ENCODE measurements around the gene NRXN2. TPM values are rescaled to one million over a fixed set of nuclear protein-coding genes. Genes with fewer than 3 reads are reported as not detected.

The NRXN2 gene
- polyA plus RNA-seq, 4 donors, result 0.45 to 8.9 (median 2.7) TPM

- H3K4me1 ChIP-seq (ENCODE audit: control insufficient read depth in 3 of 3, insufficient read depth in 2 of 3, low read depth in 1 of 3, low read length in 2 of 3), result peaks cover 0 to 2% (median 0%) of the 10 kb centered on the region in 3 donors
- H3K9me3 ChIP-seq (ENCODE audit: control insufficient read depth in 2 of 2, insufficient read depth in 1 of 2, low read depth in 1 of 2, low read length in 1 of 2), result no peaks in the 10 kb centered on the region
- H3K4me3 ChIP-seq (ENCODE audit: low read depth in 1 of 3, low read length in 3 of 3), result no peak overlapping the region
- 42 to 51% (median 47%) methylated on average over 16 to 21 of the region's 21 CpGs for WGBS, 3 donors
- no peak overlapping the region for H3K27ac ChIP-seq (ENCODE audit: low read depth in 1 of 3, low read length in 2 of 3)
- H3K27me3 ChIP-seq (ENCODE audit: control insufficient read depth in 3 of 3, insufficient read depth in 3 of 3, low read length in 3 of 3), result peaks cover 21 to 87% (median 46%) of the 10 kb centered on the region in 3 donors
- DNase-seq (no peak), FAIRE-seq (no peak)
- H3K36me3 ChIP-seq (ENCODE audit: control insufficient read depth in 3 of 3, insufficient read depth in 2 of 3, low read depth in 1 of 3, low read length in 3 of 3), result no peaks in the 10 kb centered on the region
Measured at GRCh38 chr11:64716473-64717267, 6.3 kb downstream of the NRXN2 start.

- FAIRE-seq, result no peak
- 45 to 56% (median 51%) methylated on average over 13 of the region's 13 CpGs for WGBS, 3 donors
- no peaks in the 10 kb centered on the region for H3K36me3 ChIP-seq (ENCODE audit: control insufficient read depth in 3 of 3, insufficient read depth in 2 of 3, low read depth in 1 of 3, low read length in 3 of 3)
- H3K4me1 ChIP-seq (ENCODE audit: control insufficient read depth in 3 of 3, insufficient read depth in 2 of 3, low read depth in 1 of 3, low read length in 2 of 3), result peaks cover 0 to 2% (median 0%) of the 10 kb centered on the region in 3 donors
- DNase-seq, result no peak
- no peak overlapping the region for H3K27ac ChIP-seq (ENCODE audit: low read depth in 1 of 3, low read length in 2 of 3)
- H3K4me3 ChIP-seq (ENCODE audit: low read depth in 1 of 3, low read length in 3 of 3), result no peak overlapping the region
- H3K9me3 ChIP-seq (ENCODE audit: control insufficient read depth in 2 of 2, insufficient read depth in 1 of 2, low read depth in 1 of 2, low read length in 1 of 2), result no peaks in the 10 kb centered on the region
- H3K27me3 ChIP-seq (ENCODE audit: control insufficient read depth in 3 of 3, insufficient read depth in 3 of 3, low read length in 3 of 3), result peaks cover 19 to 87% (median 52%) of the 10 kb centered on the region in 3 donors
Measured at GRCh38 chr11:64715756-64716472, 7.1 kb downstream of the NRXN2 start.

GRCh38 chr11:64715110-64715509 lies 7.9 kb downstream of the NRXN2 start:
- no peaks in the 10 kb centered on the region for H3K9me3 ChIP-seq (ENCODE audit: control insufficient read depth in 2 of 2, insufficient read depth in 1 of 2, low read depth in 1 of 2, low read length in 1 of 2)
- peaks cover 0 to 2% (median 0%) of the 10 kb centered on the region in 3 donors for H3K4me1 ChIP-seq (ENCODE audit: control insufficient read depth in 3 of 3, insufficient read depth in 2 of 3, low read depth in 1 of 3, low read length in 2 of 3)
- H3K4me3 ChIP-seq (ENCODE audit: low read depth in 1 of 3, low read length in 3 of 3), result no peak overlapping the region
- no peaks in the 10 kb centered on the region for H3K36me3 ChIP-seq (ENCODE audit: control insufficient read depth in 3 of 3, insufficient read depth in 2 of 3, low read depth in 1 of 3, low read length in 3 of 3)
- FAIRE-seq (no peak), DNase-seq (no peak)
- no peak overlapping the region for H3K27ac ChIP-seq (ENCODE audit: low read depth in 1 of 3, low read length in 2 of 3)
- peaks cover 19 to 87% (median 56%) of the 10 kb centered on the region in 3 donors for H3K27me3 ChIP-seq (ENCODE audit: control insufficient read depth in 3 of 3, insufficient read depth in 3 of 3, low read length in 3 of 3)
- WGBS, 3 donors, result 22 to 47% (median 40%) methylated on average over 5 of the region's 5 CpGs

- FAIRE-seq, result no peak
- H3K4me3 ChIP-seq (ENCODE audit: low read depth in 1 of 3, low read length in 3 of 3), result no peak overlapping the region
- no peaks in the 10 kb centered on the region for H3K36me3 ChIP-seq (ENCODE audit: control insufficient read depth in 3 of 3, insufficient read depth in 2 of 3, low read depth in 1 of 3, low read length in 3 of 3)
- H3K9me3 ChIP-seq (ENCODE audit: control insufficient read depth in 2 of 2, insufficient read depth in 1 of 2, low read depth in 1 of 2, low read length in 1 of 2), result no peaks in the 10 kb centered on the region
- peaks cover 0 to 2% (median 0%) of the 10 kb centered on the region in 3 donors for H3K4me1 ChIP-seq (ENCODE audit: control insufficient read depth in 3 of 3, insufficient read depth in 2 of 3, low read depth in 1 of 3, low read length in 2 of 3)
- WGBS, 3 donors, result 44 to 56% (median 46%) methylated on average over 5 of the region's 5 CpGs
- no peak for DNase-seq
- peaks cover 19 to 88% (median 56%) of the 10 kb centered on the region in 3 donors for H3K27me3 ChIP-seq (ENCODE audit: control insufficient read depth in 3 of 3, insufficient read depth in 3 of 3, low read length in 3 of 3)
- no peak overlapping the region for H3K27ac ChIP-seq (ENCODE audit: low read depth in 1 of 3, low read length in 2 of 3)
Measured at GRCh38 chr11:64714666-64715065, 8.3 kb downstream of the NRXN2 start.

GRCh38 chr11:64713781-64714363 lies 9.1 kb downstream of the NRXN2 start:
- 5 to 8% (median 6%) methylated on average over 28 to 39 of the region's 39 CpGs for WGBS, 3 donors
- H3K27me3 ChIP-seq (ENCODE audit: control insufficient read depth in 3 of 3, insufficient read depth in 3 of 3, low read length in 3 of 3), result peaks cover 19 to 87% (median 57%) of the 10 kb centered on the region in 3 donors
- FAIRE-seq, result no peak

GRCh38 chr11:64713016-64713707 lies 9.8 kb downstream of the NRXN2 start:
- no peak for FAIRE-seq
- Histone ChIP-seq H3K4me3 (ENCODE audit: low read depth in 1 of 3, low read length in 3 of 3) (peak overlapping the region in 1 of 3 donors; percentile 24), H3K27ac (ENCODE audit: low read depth in 1 of 3, low read length in 2 of 3) (no peak overlapping the region), H3K27me3 (ENCODE audit: control insufficient read depth in 3 of 3, insufficient read depth in 3 of 3, low read length in 3 of 3) (peaks cover 19 to 85% (median 60%) of the 10 kb centered on the region in 3 donors), H3K4me1 (ENCODE audit: control insufficient read depth in 3 of 3, insufficient read depth in 2 of 3, low read depth in 1 of 3, low read length in 2 of 3) (peaks cover 0 to 2% (median 0%) of the 10 kb centered on the region in 3 donors), H3K36me3 (ENCODE audit: control insufficient read depth in 3 of 3, insufficient read depth in 2 of 3, low read depth in 1 of 3, low read length in 3 of 3) (no peaks in the 10 kb centered on the region), H3K9me3 (ENCODE audit: control insufficient read depth in 2 of 2, insufficient read depth in 1 of 2, low read depth in 1 of 2, low read length in 1 of 2) (no peaks in the 10 kb centered on the region)
- peak; percentile 15 to 81 for DNase-seq
- WGBS, 3 donors, result 3 to 6% (median 3%) methylated on average over 84 to 111 of the region's 111 CpGs

More at GRCh38 chr11:64713781-64714363, 9.1 kb downstream of the NRXN2 start:
- DNase-seq, result no peak
- no peaks in the 10 kb centered on the region for H3K36me3 ChIP-seq (ENCODE audit: control insufficient read depth in 3 of 3, insufficient read depth in 2 of 3, low read depth in 1 of 3, low read length in 3 of 3)
- peak overlapping the region in 1 of 3 donors; percentile 24 for H3K4me3 ChIP-seq (ENCODE audit: low read depth in 1 of 3, low read length in 3 of 3)
- no peak overlapping the region for H3K27ac ChIP-seq (ENCODE audit: low read depth in 1 of 3, low read length in 2 of 3)
- peaks cover 0 to 2% (median 0%) of the 10 kb centered on the region in 3 donors for H3K4me1 ChIP-seq (ENCODE audit: control insufficient read depth in 3 of 3, insufficient read depth in 2 of 3, low read depth in 1 of 3, low read length in 2 of 3)
- no peaks in the 10 kb centered on the region for H3K9me3 ChIP-seq (ENCODE audit: control insufficient read depth in 2 of 2, insufficient read depth in 1 of 2, low read depth in 1 of 2, low read length in 1 of 2)

GRCh38 chr11:64712430-64713015 lies 10.5 kb downstream of the NRXN2 start:
- peaks cover 19 to 82% (median 60%) of the 10 kb centered on the region in 3 donors for H3K27me3 ChIP-seq (ENCODE audit: control insufficient read depth in 3 of 3, insufficient read depth in 3 of 3, low read length in 3 of 3)
- H3K27ac ChIP-seq (ENCODE audit: low read depth in 1 of 3, low read length in 2 of 3), result no peak overlapping the region
- no peaks in the 10 kb centered on the region for H3K9me3 ChIP-seq (ENCODE audit: control insufficient read depth in 2 of 2, insufficient read depth in 1 of 2, low read depth in 1 of 2, low read length in 1 of 2)
- no peaks in the 10 kb centered on the region for H3K36me3 ChIP-seq (ENCODE audit: control insufficient read depth in 3 of 3, insufficient read depth in 2 of 3, low read depth in 1 of 3, low read length in 3 of 3)
- 8 to 11% (median 11%) methylated on average over 36 to 45 of the region's 45 CpGs for WGBS, 3 donors
- FAIRE-seq (no peak), DNase-seq (no peak)
- H3K4me1 ChIP-seq (ENCODE audit: control insufficient read depth in 3 of 3, insufficient read depth in 2 of 3, low read depth in 1 of 3, low read length in 2 of 3), result peaks cover 0 to 2% (median 0%) of the 10 kb centered on the region in 3 donors
- peak overlapping the region in 1 of 3 donors; percentile 24 for H3K4me3 ChIP-seq (ENCODE audit: low read depth in 1 of 3, low read length in 3 of 3)
